EL (cell line): ENCODE results near the gene SYT9.
A peak's percentile ranks its signal among the peaks of the same experiment; 100 is the strongest.

ENCODE experiments used
- DNase-seq: peaks from one replicate; pipeline ENCODE4 v3.0.0-alpha.2; 2016

SYT9 gene, protein sequence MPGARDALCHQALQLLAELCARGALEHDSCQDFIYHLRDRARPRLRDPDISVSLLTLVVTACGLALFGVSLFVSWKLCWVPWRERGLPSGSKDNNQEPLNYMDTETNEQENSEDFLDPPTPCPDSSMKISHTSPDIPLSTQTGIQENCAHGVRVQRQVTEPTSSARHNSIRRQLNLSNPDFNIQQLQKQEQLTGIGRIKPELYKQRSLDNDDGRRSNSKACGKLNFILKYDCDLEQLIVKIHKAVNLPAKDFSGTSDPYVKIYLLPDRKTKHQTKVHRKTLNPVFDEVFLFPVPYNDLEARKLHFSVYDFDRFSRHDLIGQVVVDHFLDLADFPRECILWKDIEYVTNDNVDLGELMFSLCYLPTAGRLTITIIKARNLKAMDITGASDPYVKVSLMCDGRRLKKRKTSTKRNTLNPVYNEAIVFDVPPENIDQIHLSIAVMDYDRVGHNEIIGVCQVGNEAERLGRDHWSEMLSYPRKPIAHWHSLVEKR

GRCh38 chr11:7251836-7252682 is at the start of gene SYT9:
Gene SYT9, plus strand, starts transcription at chr11:7251904. Its CDS starts 283 bp downstream, at chr11:7252187.
- DNase-seq: peak; percentile 54

GRCh38 chr11:7202412-7202811 is 49.3 kb upstream of the SYT9 start:
- DNase-seq: no peak

GRCh38 chr11:7204778-7205177 is 46.9 kb upstream of the SYT9 start:
- peak; percentile 78 for DNase-seq

GRCh38 chr11:7208391-7208790 is 43.3 kb upstream of the SYT9 start:
- no peak for DNase-seq

GRCh38 chr11:7219491-7219890 is 32.2 kb upstream of the SYT9 start:
- no peak for DNase-seq

GRCh38 chr11:7220636-7221035 is 31.1 kb upstream of the SYT9 start:
- no peak for DNase-seq

DNA sequence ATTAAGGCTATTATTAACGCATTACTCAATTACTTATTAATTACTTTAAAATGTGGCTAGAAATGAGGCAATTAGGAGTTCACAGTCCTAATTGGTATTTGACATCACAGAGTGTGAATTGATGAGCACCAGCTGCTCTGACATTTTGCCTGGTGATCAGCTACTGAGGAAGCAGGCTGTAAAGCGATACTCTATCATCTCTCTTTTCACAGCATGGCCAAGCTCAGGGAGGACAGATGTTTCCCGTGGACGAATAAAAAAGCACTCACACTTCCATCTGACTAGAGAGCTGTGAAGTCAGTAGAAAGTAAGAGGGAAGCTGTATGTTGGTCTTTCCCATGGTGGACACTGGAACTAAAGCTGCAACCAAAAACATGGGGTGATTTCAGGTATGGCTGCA is 29.1 kb upstream of the SYT9 start:
- no peak for DNase-seq

GRCh38 chr11:7239877-7240276 is 11.8 kb upstream of the SYT9 start:
- no peak for DNase-seq

GRCh38 chr11:7245341-7245740 is 6.4 kb upstream of the SYT9 start:
- DNase-seq: no peak

DNA sequence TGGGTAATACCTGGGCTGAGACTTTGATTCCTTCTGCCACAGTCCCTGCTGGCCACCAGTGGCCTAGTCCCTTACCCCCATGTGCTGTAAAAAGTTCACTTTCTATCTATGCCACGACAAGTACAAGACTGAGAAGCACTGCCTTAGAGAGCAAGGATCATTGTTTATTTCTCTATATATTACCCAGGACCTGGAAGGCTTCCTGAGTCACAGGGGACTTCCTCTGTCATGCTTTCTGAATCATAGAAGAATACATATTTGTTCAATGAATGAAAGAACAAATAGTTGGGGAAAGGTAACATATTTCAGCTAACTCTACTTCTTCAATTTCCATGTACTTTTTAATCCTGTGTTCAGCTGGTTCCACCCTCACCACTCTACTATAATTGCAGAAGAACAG is 5.5 kb upstream of the SYT9 start:
- DNase-seq: peak; percentile 37

- DNase-seq: no peak
Measured at GRCh38 chr11:7250166-7250565, 1.5 kb upstream of the SYT9 start.

DNA sequence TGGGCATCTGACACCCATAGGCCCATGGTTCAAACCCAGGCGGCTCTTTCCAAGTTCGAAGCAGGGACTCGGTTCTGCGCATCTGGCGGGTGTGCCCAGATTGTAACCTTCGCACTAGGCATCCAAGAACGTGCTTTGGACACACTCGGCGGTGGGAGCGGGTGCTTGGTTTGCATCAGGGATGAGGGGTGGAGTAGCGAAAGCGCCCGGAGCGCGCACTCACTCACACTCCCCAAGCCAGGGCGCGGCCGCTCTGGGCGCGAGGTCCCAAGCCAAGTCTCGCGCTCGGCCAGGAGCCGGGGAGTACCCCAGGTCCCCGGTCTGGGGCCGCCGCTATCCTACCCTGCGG is 243 bp upstream of the SYT9 start:
- no peak for DNase-seq

GRCh38 chr11:7252683-7253213 is 1.0 kb downstream of the SYT9 start:
- DNase-seq: no peak

DNA sequence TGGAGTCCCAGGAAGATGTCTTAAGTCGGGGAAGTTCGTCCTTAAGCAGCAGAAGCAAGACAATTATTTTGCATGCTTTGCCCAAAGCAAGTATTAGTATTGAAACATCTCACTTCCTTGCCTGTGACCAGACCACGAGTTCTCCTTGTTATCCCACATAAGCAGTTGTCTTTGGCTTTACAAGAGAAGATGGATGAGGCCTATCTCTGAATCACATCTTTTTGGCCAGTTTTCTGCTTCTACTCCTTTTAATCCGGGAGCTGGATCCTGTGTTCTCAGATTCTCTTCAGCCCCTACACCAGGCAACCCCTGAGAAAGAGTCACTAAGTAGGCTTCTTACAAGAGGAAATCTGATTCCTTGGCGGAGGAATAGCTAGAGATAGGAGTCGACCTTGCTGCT is 2.1 kb downstream of the SYT9 start:
- no peak for DNase-seq

GRCh38 chr11:7254731-7255291 is 3.1 kb downstream of the SYT9 start:
- no peak for DNase-seq

DNA sequence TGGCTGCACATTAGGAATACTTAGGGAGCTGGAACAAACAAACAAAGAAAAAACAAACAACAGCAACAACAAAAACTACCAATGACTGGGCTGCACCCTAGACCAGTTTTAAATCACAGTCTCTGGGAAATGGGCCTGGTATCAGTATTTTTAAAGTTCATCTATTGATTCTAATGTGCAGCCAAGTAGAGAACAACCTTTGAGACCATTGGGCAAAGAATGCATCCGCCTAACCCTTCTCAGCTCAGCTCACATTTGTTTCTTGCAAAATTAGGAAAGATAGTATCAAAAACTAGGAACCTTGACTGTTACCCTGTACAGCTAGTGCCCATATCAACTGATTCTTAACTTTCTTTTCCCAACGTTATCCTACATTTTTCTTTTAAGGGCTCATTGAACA is 5.2 kb downstream of the SYT9 start:
- no peak for DNase-seq

DNA sequence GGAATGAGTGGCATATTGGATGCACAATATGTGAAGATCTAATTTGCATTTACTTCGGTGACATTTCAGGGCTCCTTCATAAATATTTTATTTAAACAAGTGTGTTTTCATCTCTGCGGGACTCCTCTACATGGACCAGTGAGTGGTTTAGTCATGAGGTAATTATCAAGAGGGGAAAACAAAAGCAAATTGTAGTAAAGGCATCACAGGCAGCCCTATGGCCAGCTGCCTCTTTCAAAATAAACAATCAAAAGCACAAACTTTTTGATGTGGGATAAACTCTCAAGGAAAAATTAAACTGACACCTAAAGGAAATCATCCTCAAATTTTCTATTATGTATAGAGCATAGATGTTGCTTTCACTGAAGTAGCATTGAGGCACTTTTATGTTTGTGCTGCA is 6.0 kb downstream of the SYT9 start:
- no peak for DNase-seq

DNA sequence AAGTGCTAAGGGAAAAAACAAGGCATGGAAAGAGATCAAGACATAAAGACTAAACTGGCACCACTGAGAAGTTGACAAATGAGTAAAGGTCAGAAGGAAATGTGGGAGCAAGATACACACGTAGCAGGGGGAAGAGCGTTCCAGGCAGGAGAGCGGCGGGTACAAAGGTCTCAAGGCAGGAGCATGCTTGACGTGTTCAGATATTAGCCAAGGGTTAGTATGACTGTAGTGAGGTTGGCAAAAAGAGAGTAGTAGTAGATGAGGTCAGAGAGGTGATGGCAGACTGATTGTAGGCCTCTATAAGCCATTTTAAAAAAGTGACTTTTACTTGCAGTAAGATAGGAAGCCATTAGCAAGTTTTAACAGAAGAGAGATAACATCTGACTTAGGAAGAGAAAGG is 9.9 kb downstream of the SYT9 start:
- DNase-seq: no peak

DNA sequence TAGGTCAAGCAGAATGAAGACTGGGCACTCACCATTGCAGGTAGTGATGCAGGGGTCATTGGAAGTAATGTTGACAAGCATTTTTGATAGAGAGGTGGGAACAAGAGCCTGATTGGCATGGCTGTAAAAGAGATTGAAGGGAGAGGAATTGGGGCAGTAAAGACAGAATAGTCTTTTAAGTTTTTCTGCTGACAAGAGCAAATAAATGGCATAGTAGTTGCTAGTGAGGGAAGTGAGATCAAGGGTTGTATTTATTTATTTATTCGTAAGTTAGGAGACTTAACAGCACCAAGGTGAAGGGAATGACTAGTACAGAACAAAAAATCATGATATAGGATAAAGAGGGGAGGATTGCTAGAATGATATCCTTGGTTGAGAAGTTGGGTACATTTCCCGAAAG is 11.0 kb downstream of the SYT9 start:
- DNase-seq: no peak

DNA sequence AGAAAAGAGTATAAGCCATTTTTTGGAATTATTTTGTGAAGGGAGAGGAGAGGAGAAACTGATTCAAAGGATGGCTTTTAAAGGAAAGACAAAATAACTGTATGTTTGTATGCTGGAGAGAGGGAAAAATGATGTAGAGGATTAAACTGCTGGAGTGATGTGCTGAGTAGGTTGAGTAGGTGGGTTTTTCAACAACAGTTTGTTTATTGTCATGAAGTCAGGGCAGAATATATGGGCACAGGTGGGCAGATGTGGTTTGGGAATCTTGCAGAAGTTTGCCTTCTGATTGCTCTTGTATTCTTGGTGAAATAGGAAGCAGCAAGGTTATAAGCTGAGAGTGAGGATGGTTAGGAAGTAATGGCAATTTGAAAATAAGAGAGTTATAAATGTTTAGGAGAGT is 12.1 kb downstream of the SYT9 start:
- no peak for DNase-seq

- DNase-seq: no peak
Measured at GRCh38 chr11:7268758-7269157, 17.1 kb downstream of the SYT9 start.

GRCh38 chr11:7270233-7270865 is 18.6 kb downstream of the SYT9 start:
- DNase-seq: no peak

GRCh38 chr11:7272373-7272772 is 20.7 kb downstream of the SYT9 start:
- no peak for DNase-seq
